DND-41 (cell line): ENCODE data around the gene MYO1B.

Experiments used
- EZH2 ChIP-seq: IDR thresholded peaks from 3 replicates; pipeline ENCODE4 v1.6.1; 2012; ENCODE audit warnings: borderline replicate concordance, low read depth, mild to moderate bottlenecking, moderate library complexity, low read length, inconsistent platforms; ENCODE audit not compliant: severe bottlenecking
- TF ChIP-seq, protein P1 (sequence below): IDR thresholded peaks from 2 replicates; pipeline ENCODE4 v1.5.1; 2012; ENCODE audit warnings: borderline replicate concordance, low read length, moderate library complexity, mild to moderate bottlenecking; ENCODE audit not compliant: poor library complexity, severe bottlenecking; ENCODE audit errors: extremely low read depth

DNA sequence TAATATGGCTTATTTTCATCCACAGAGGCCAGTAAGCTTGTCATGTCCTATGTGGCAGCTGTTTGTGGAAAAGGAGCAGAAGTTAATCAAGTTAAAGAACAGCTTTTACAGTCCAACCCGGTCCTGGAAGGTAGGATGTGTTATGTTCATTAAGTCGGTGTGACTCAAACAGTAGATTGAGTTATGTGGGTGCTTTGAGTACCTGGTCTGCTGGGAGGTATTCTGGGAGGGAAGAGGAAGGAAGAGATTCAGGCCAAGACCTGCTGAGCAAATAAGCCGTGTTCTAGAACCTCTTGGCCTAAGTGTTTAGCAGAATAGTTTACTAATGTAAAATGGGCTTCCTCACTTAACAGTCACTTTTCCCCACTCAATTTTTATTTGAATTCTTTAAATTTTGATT, 96.2 kb downstream of the MYO1B start:
- TF ChIP-seq, protein P1, sequence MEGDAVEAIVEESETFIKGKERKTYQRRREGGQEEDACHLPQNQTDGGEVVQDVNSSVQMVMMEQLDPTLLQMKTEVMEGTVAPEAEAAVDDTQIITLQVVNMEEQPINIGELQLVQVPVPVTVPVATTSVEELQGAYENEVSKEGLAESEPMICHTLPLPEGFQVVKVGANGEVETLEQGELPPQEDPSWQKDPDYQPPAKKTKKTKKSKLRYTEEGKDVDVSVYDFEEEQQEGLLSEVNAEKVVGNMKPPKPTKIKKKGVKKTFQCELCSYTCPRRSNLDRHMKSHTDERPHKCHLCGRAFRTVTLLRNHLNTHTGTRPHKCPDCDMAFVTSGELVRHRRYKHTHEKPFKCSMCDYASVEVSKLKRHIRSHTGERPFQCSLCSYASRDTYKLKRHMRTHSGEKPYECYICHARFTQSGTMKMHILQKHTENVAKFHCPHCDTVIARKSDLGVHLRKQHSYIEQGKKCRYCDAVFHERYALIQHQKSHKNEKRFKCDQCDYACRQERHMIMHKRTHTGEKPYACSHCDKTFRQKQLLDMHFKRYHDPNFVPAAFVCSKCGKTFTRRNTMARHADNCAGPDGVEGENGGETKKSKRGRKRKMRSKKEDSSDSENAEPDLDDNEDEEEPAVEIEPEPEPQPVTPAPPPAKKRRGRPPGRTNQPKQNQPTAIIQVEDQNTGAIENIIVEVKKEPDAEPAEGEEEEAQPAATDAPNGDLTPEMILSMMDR: no peak
- TF ChIP-seq EZH2: no peak
